Ishikawa (cell line): ENCODE data around the gene MDM1.

Source experiments
- CEBPB ChIP-seq: IDR thresholded peaks from 2 replicates; pipeline ENCODE4 v1.6.1; 2012
- CREB1 ChIP-seq: IDR thresholded peaks from 2 replicates; pipeline ENCODE4 v1.6.1; 2012; ENCODE audit warnings: low read depth
- EGR1 ChIP-seq: IDR thresholded peaks from 2 replicates; pipeline ENCODE4 v1.6.1; 2012
- EP300 ChIP-seq: IDR thresholded peaks from 2 replicates; pipeline ENCODE4 v1.6.1; 2012; ENCODE audit warnings: borderline replicate concordance
- FOXM1 ChIP-seq: IDR thresholded peaks from 2 replicates; pipeline ENCODE4 v1.6.1; 2012; ENCODE audit warnings: low read depth, borderline replicate concordance
- MAX ChIP-seq: IDR thresholded peaks from 2 replicates; pipeline ENCODE4 v1.6.1; 2012
- NFIC ChIP-seq: IDR thresholded peaks from 2 replicates; pipeline ENCODE4 v1.6.1; 2012
- RAD21 ChIP-seq: IDR thresholded peaks from 2 replicates; pipeline ENCODE4 v1.6.1; 2012; ENCODE audit warnings: low read depth
- REST ChIP-seq: IDR thresholded peaks from 2 replicates; pipeline ENCODE4 v1.6.1; 2012; ENCODE audit warnings: low read depth, mild to moderate bottlenecking
- TAF1 ChIP-seq: IDR thresholded peaks from 2 replicates; pipeline ENCODE4 v1.6.1; 2012; ENCODE audit warnings: low read depth, mild to moderate bottlenecking
- TCF12 ChIP-seq: IDR thresholded peaks from 2 replicates; pipeline ENCODE4 v1.6.1; 2012; ENCODE audit warnings: low read depth
- TEAD4 ChIP-seq: IDR thresholded peaks from 2 replicates; pipeline ENCODE4 v1.6.1; 2012
- YY1 ChIP-seq: IDR thresholded peaks from 2 replicates; pipeline ENCODE4 v1.6.1; 2012; ENCODE audit warnings: low read depth
- ZBTB7A ChIP-seq: IDR thresholded peaks from 2 replicates; pipeline ENCODE4 v1.6.1; 2012; ENCODE audit warnings: low read depth
- TF ChIP-seq, protein P1 (sequence below): IDR thresholded peaks from 2 replicates; pipeline ENCODE4 v1.6.1; 2012

MDM1 gene

DNA sequence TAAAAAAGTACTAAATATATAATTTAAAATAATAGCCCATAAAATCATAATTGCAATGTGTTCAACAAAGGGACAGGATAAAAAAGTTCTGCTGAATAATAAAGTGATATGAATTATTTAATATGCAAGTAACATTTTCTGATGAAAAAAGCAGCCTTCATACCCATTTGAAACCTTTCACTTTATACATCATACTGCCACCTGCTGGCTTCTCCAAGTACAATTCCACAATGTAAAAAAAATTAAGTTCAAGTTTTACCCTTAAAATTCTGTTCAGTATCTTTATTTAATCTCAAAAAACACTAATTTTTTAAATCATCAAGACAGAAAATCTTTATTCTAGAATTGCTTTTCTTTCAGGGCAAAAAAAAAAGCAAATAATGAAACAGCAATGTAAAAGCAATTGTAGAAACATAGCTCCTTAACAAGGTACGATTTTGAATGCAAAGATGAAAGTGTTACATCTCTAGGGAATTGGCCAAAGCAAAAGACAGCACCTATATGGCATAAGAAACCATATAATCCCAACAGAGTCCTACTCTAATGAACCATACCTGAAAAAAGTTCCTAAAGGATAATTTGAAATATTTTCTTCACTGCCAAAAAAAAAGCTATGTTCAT lies 15.0 kb downstream of the MDM1 start:
- TF ChIP-seq ZBTB7A (no peak), TEAD4 (no peak), YY1 (no peak), REST (no peak), EP300 (no peak), RAD21 (peak; percentile 64)

- no peak for TF ChIP-seq CREB1
- no peak for TF ChIP-seq EP300
- TF ChIP-seq, protein P1, sequence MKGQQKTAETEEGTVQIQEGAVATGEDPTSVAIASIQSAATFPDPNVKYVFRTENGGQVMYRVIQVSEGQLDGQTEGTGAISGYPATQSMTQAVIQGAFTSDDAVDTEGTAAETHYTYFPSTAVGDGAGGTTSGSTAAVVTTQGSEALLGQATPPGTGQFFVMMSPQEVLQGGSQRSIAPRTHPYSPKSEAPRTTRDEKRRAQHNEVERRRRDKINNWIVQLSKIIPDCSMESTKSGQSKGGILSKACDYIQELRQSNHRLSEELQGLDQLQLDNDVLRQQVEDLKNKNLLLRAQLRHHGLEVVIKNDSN = no peak
- TF ChIP-seq TAF1 = no peak
- TF ChIP-seq EGR1 = no peak
- no peak for TF ChIP-seq RAD21
- TF ChIP-seq MAX = no peak
- no peak for TF ChIP-seq NFIC
- no peak for TF ChIP-seq TCF12
- TF ChIP-seq TEAD4 = no peak
These were observed 21.8 kb downstream of the MDM1 start for GRCh38 chr12:68310370-68310769.

GRCh38 chr12:68306564-68306963 lies 25.6 kb downstream of the MDM1 start:
- TF ChIP-seq TEAD4 = no peak
- no peak for TF ChIP-seq EGR1
- no peak for TF ChIP-seq MAX
- TF ChIP-seq TCF12 = no peak
- no peak for TF ChIP-seq CREB1
- TF ChIP-seq NFIC = no peak
- TF ChIP-seq ZBTB7A = no peak

DNA sequence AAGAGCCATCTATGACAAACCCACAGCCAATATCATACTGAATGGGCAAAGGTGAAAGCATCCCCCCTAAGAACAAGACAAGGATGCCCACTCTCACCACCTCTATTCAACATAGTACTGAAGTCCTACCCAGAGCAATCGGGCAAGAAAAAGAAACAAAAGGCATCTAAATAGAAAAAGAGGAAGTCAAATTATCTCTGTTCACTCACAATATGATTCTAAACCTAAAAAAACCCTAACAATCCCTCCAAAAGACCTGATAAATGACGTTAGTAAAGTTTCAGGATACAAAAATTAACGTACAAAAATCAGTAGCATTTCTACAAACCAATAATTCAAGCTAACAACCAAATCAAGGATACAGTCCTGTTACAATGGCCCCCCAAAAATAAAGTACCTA lies 26.9 kb downstream of the MDM1 start:
- no peak for TF ChIP-seq TCF12
- no peak for TF ChIP-seq EGR1
- no peak for TF ChIP-seq CREB1
- TF ChIP-seq TEAD4 = no peak
- no peak for TF ChIP-seq MAX
- TF ChIP-seq, protein P1 = no peak
- TF ChIP-seq YY1 = no peak
- no peak for TF ChIP-seq FOXM1
- TF ChIP-seq EP300 = no peak
- TF ChIP-seq NFIC = no peak
- TF ChIP-seq ZBTB7A = no peak
- TF ChIP-seq CEBPB = no peak
- TF ChIP-seq REST = no peak
- no peak for TF ChIP-seq TAF1
- no peak for TF ChIP-seq RAD21

- TF ChIP-seq NFIC (no peak), YY1 (no peak), REST (no peak), EP300 (no peak), CREB1 (no peak), EGR1 (no peak), CEBPB (no peak), MAX (no peak), TCF12 (no peak), RAD21 (no peak), TEAD4 (no peak), FOXM1 (no peak), ZBTB7A (no peak), TAF1 (no peak)
- TF ChIP-seq, protein P1 = no peak
These were observed 27.5 kb downstream of the MDM1 start for GRCh38 chr12:68304626-68305025.
